Skin of body (tissue), 2 donors: ENCODE data around the gene INTS6. TPM values are rescaled to one million over a fixed set of nuclear protein-coding genes. Genes with fewer than 3 reads are reported as not detected.

ENCODE experiments used
- DNase-seq: peaks from one replicate; lab custom pipeline; 2025; lab: John Stamatoyannopoulos, UW
- total RNA-seq: library from RNA; depleted of rRNA; stranded (reverse); fragments of >200 nt; gene quantifications from one replicate; pipeline ENCODE4 v1.2.3, GENCODE V29; 2014

The INTS6 gene
- total RNA-seq, 1 donor from 2014 or later = 44.3 TPM

GRCh38 chr13:51457086-51457815 is 4.4 kb upstream of the INTS6 start:
- DNase-seq = no peak

DNA sequence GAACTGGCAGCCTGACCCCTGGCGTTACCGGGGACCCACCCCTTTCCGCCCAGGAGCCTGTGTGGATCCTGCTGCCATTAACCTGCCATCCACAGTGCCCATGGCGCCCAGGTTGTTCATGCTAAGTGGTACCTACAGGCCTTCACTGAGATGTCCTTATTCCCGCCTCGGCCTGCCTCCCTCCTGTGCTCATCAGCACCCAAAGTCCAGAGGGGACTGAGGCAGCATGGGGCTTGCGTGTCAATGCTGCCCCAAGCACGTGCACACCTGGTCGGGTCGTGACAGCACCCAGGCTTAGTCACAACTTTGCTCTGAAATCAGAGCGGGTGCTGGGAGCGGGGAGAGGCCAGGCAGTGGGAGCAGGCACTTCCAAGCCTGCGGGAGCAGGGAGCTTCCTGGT is 3.7 kb upstream of the INTS6 start:
- no peak for DNase-seq

DNA sequence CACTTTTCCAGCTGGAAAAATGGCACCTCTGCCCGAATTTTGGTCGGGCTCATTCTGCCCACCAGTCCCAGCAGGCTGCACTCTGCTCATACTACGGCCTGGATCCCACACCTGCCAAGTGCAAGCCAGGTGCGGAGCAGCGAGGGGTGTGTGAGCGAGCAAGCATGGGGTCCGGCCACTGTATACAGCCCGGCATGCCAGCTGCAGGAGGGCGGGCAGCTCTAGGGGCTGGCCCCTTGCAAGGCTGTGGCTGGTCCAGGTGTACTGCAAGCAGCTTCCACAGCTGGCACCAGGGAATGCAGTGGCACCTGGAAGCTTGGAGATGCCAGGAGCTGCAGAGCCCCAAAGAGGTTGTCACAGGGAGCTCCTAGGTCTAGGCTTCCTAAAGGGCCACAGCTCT is 2.7 kb upstream of the INTS6 start:
- DNase-seq = no peak

- peak; percentile 43 for DNase-seq
Observed at GRCh38 chr13:51453959-51454703, 1.3 kb upstream of the INTS6 start.

DNA sequence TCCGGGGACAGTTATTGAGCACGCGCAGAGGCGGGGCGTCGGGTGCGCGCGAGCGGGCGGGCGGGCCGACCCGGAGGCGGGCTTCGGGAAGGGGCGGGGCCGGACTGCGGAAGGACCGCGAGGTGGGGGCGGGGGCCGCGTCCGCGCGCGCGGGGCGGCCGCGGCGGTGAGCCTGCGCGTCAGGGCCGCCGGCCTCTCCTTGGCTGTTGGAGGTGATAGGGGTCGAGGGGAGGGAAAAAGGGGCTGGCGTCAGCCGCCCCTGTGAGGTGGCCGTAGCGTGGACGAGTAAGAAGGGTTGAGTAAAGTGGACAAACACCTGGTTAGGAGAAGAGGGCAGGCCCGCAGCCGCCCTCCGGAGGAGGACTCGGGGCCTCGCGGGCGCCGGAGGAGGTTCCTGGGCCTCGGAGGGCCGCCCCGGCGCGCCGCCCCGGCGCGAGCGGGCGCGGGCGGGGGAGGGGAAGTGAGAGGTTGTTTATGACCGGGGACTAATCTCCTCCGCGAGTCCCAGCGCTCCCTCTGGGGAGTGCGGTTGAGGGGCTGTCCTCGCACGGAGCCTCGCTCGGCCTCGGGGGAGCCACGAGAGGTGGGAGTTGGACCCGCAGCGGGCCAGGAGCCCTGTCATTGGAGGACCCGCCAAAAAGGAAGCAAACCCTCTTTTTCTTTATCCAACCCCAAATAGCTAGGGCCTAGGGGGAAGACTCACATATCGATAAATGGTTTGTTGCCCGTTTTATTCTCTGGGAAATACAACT is 547 bp upstream of the INTS6 start:
- DNase-seq = no peak

DNA sequence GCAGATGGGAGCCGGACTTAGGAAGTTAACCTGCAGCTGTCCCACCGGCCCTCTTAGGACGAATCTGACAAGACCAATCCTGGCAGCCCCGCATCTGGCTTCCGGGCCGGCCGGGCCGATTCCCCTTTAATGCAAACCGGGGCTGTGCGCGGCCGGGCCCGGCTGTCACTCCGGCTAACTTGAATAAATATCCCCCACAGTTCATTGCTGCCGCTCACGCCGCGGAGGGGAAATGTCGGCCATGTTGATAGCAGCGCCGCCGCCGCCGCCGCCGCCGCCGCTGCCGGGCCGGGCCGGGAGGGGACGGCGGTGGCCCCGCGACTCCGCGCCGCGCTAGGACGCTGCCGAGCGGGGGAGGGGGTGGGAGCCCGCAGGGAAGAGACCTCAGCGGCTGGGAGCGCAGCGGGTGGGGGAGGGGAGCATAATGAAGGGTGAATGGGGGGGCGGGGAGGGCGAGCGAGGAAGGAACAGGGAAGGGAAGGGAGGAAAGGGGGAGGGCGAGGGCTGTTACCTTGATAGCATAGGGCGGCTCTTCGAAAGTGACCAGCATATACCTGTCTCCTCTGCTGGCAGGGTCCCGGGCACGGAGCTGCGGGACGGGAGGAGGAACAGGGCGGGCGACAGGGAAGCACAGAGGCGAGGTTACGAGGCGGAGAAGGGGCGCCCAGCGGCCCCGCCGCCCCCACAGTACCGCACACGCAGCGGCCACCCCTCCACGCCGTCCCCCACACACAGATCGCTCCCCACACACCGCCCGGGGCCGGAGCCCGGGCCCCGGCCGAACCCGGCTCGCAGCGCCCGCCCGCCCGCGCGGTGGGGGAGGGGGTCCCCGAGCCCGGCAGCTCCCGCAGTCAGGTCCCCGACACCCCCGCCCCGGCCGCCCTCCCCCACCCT is 1.1 kb downstream of the INTS6 start:
- DNase-seq = peak; percentile 48

DNA sequence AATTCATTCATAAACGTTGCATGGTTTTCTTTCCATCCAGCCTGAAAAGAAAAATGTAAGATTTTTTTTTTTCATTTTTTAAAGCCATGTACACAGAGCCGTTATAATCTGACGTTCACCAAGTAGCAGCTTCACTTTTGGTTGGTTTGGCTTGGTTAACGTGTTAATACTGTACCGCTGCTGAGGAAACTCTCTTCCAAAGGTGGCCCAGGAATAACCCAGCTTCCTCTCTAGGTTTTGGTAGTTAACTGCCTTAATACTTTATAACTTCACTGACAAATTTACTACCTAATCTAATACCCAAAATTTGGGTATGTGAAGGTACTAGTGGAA is 1.7 kb downstream of the INTS6 start:
- peak; percentile 20 for DNase-seq

DNA sequence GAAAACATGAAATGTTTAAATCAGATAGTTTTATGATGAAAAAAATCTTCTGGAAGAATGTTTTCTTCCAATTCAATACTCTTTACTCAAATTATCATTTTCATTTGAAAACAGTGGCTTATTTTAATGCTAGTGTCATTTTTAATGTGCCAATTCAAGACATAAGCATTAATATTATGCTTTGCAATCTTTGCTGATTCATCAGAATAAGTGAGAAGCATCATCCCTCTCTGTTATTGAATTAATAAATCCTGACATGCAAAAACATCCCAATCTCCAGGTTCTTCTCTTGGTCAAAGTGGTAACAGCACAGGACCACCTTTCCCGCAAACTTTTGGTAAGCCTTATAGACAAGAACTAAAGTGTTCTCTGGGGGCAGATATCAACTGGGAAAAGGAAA is 3.8 kb downstream of the INTS6 start:
- DNase-seq = no peak

DNA sequence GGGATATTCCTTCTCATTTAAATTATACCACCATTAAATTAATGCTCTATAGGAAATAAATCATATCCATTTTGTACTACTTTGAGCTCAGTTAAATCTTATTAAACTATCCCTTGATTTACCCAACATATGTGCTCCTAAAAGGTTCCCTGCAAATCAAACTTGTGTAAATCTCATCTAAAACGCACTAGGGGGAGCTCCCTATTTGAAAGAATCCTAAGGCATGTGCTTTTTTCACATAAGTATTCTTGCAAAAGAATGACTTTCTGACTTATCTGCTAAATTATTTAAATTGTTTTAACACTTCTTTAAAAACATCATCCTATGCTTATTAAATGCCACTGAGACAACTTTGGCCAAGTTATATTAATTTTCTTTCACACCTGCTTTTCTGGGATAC is 7.9 kb downstream of the INTS6 start:
- DNase-seq = peak; percentile 15

GRCh38 chr13:51440381-51440780 is 12.5 kb downstream of the INTS6 start:
- DNase-seq = no peak

DNA sequence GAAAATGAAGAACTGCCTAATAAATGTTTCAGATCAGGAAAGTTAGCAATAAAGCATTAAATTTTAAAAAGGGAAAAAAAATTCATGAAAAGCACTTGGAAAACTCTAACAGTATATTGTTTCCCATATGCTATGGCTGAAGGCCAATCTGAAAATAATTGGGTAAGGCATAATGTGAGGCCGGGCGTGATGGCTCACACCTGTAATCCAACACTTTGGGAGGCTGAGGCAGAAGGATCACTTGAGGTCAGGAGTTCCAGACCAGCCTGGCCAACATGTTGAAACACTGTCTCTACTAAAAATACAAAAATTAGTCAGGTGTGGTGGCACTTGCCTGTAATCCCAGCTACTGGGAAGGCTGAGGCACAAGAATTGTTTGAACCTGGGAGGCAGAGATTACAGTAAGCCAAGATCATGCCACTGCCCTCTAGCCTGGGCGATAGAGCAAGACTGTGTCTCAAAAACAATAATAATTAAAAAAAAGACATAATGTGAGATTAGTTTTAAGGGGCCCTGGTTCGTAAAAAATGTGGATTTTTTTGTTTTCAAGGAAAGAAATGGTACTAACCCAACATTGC is 15.2 kb downstream of the INTS6 start:
- no peak for DNase-seq

- no peak for DNase-seq
Observed at GRCh38 chr13:51435002-51435578, 17.7 kb downstream of the INTS6 start.

DNA sequence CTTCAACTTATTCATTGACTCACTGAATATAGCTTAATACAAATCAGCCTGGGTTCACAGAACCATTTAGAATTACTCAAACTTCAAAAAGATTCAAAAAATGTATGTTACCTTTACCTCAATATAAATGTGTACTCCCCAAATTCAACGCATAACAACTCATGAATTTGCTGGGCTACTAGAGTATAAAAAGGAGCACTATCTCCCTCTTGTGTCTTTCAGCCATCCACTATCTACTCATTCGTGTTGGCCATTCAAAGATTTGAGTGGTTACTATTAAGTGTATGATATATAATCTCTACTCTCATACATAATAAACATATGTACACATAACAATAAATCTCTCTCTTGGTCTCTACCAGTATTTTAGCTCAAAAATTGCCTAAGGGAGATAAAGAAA is 20.3 kb downstream of the INTS6 start:
- DNase-seq = no peak

DNA sequence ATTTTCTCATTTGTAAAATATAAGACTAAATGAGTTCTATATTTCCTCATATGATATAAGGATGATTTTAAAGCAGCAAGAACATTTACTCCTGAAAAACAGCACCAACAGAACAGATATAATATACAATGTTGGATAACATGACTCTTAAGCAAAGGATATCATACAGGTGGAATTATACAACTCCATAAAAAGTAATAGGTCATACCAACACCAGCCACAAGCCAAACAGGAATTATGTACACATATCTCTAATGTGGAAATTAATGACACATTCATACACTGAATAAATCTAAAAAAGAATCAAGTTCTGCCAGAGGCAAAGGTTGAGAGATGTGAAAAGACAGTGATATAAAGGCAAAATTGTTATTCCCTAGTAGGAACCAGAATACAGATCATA is 25.9 kb downstream of the INTS6 start:
- DNase-seq = no peak

GRCh38 chr13:51425410-51426042 is 27.3 kb downstream of the INTS6 start:
- peak; percentile 7 for DNase-seq

- DNase-seq = no peak
Observed at GRCh38 chr13:51423766-51424165, 29.1 kb downstream of the INTS6 start.

- DNase-seq = no peak
Observed at GRCh38 chr13:51422484-51422883, 30.4 kb downstream of the INTS6 start.

DNA sequence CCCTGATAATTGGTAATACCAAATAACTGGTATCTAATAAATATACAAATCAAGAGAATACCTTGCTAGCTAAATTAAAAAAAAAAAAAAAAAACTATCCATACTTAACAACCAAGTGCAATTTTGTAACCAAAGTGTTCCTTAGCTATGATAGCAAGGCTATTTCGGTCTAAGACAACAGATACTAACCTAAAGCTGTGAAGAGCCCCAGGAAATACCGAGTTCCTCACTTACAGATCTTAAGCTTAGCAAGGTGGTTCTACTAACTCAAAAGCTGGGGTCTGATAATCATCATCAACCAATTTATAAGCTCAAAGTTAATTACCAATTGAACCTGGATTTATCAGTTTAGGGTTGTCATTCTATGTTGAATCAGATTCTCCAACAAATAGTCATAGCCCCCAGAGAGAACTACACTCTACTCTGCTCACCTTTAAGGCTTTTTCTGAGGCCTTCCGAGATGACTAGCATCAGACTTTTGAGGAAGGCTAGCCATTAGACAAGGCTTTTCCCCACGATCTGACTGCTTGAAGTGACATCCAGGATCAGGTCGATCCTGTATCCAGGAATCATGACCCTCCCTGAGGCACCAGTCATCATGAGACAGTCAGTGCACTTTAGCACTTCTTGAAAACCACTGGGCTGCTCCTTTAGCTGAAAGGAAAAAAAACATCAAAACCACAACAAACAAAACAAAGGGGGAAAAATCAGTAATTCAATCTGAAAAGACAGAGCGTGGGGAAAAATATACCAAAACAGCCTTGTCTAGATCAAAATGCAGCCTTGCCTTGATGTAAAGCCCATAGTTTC is 31.9 kb downstream of the INTS6 start:
- DNase-seq = no peak

DNA sequence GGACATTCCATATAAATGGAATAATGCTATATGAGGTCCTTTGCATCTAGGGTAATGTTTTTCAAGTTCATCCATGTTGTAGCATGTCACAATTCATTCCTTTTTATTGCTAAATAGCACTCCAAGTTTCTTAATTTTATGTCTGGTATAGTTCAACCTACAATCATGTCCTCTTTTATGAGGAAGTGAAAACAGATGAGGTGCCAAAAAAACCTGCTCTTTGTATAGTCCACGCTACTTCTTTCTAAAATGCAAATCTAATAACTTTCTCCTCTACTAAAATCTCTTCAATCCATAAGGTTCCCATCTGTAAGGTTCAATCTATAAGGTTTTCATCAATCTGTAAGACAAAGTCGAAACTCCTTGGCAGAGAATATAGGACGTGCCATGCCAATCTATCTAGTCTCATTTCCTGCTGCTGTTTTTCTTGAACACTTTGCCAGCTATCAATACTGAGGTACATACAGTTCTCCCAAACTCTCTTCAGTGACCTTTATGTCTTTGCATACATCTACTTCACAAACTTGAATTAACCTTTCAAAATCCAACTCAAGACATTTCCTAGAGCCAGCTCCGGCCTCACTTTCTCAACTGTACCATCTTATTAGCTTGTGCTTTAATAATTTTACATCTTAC is 33.7 kb downstream of the INTS6 start:
- DNase-seq = no peak
